Measurements from ENCODE around the gene MARK3.
"Not testable (repeated sequence)": the region's sequence is repeated elsewhere in the genome, so short reads cannot be mapped to it uniquely, and the experiment has no call there.

Gene MARK3

GRCh38 chr14:103504991-103505565, 119.9 kb downstream of the MARK3 start:
- intact Hi-C loops (cut with DNase I): loop anchor here (10.0 kb wide), 1 partner anchor 110 kb away; no protein-coding TSS in a partner anchor
- peak in 2 of 10 donors; percentile 10 to 53 for DNase-seq

- peak in 1 of 10 donors; percentile 0 for DNase-seq
- intact Hi-C loops (cut with DNase I): loop anchor here (10.0 kb wide), 1 partner anchor 113 kb away; no protein-coding TSS in a partner anchor
Measured at GRCh38 chr14:103507751-103508150, 122.5 kb downstream of the MARK3 start.

- DNase-seq: peak in 1 of 10 donors; percentile 24
- intact Hi-C loops (cut with DNase I): loop anchor here (10.0 kb wide), 1 partner anchor 114 kb away; no protein-coding TSS in a partner anchor
Measured at GRCh38 chr14:103508521-103509329, 123.5 kb downstream of the MARK3 start.

- DNase-seq: peak in 3 of 10 donors; percentile 5 to 65 (median 58)
- intact Hi-C loops (cut with DNase I): loop anchor here (10.0 kb wide), 1 partner anchor 115 kb away; no protein-coding TSS in a partner anchor
Measured at GRCh38 chr14:103509864-103510723, 124.9 kb downstream of the MARK3 start.

GRCh38 chr14:103510724-103511693, 125.8 kb downstream of the MARK3 start:
- peak in 5 of 10 donors; percentile 8 to 87 (median 81) for DNase-seq
- intact Hi-C loops (cut with DNase I): no loop called here

DNA sequence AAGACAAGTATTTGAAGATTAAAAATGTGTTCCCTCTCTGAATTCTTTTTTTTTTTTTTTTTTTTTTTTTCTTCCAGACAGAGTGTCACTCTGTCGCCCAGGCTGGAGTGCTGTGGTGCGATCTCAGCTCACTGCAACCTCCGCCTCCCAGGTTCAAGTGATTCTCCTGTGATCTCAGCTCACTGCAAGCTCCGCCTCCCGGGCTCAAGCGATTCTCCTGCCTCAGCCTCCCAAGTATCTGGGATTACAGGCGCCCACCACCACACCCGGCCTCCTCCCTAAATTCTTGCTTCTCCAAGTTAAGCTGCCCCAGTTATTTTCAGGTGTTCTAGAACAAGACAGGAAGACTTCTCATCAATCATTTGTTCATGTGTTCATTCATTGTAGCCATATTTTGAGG, 127.0 kb downstream of the MARK3 start:
- DNase-seq: peak in 2 of 10 donors; percentile 6 to 69
- intact Hi-C loops (cut with DNase I): not testable (repeated sequence)

DNA sequence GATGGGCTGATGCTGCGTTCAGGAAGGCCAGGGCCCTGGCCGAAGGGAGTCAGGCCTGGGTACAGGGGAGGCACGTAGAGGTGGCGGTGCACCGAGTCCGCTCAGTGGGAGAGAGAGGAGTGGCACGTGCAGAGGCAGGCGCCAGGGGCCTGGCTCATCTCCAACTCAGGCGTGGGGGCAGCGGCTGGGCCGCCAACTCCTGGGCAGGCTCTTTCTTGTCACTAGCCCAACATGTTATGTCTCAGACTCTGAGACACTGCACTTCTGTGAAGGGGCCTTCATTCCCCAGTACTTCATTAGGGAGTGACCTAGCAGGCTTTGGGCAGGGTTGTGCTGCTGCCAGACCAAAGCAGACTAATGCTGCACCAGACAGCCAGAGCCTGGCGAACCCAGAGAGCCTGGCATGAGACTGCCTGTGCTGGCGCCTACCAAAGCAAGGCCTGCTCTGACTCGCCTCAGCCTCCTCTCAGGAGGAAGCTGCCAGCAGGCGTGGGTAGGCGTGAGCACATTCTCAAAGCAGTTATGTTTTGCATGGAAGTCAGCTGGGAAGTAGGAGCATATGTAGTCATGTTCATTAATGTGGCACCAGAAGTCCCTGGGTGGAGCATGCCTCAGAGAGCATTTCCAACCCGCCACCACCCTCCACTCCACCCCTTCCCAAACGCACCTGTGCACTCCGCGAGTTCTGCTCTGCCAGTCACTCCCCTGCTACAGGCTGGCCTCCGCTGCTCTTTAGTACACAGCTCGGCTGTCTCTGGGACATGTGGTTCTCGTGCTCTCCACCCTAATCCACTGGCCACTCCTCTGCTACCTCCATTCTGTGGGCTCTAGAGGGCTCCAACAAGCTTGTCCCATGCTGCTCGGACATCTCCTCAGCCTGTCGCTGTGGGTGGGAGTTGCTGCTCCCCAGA, 127.7 kb downstream of the MARK3 start:
- intact Hi-C loops (cut with DNase I): no loop called here
- DNase-seq: peak; percentile 39 to 97 (median 82)

- peak in 2 of 10 donors; percentile 52 to 64 for DNase-seq
- intact Hi-C loops (cut with DNase I): no loop called here
Measured at GRCh38 chr14:103514596-103515421, 129.6 kb downstream of the MARK3 start.

DNA sequence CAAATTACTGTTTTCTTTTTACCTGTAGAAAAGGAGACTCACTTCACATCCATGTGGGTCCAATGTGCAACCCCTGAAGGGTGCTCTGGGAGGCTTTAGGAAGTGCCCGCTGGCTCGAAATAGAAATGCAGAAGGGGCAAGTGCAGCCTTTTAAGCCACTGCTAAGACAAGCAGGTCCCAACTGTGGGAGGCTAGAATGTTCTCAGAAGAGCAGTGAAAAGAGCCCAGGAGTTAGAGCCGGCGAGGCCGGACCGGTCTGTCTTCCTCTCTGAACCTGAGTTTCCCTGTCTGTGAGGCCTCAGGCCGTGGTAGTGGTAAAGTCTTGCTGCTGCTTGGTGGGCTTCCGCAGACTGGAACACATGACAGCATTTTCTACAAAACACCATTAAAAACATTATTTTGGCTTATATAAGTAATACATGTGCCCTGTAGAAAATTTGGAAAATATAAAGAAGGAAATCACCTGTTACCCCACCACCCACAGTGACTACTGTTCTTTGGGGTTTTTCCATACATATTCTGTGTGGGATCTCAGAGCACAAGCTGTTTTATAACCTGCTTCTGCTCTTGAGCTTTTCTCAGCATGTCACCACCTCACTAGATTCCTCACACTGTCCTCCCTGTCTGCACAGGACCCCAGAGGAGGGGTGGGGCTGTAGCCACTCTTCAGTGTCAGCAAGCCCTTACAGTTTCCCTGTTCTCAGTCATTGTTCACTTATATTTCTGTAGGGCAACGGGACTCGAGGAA, 131.4 kb downstream of the MARK3 start:
- intact Hi-C loops (cut with DNase I): no loop called here
- peak in 4 of 10 donors; percentile 8 to 64 (median 40) for DNase-seq

DNA sequence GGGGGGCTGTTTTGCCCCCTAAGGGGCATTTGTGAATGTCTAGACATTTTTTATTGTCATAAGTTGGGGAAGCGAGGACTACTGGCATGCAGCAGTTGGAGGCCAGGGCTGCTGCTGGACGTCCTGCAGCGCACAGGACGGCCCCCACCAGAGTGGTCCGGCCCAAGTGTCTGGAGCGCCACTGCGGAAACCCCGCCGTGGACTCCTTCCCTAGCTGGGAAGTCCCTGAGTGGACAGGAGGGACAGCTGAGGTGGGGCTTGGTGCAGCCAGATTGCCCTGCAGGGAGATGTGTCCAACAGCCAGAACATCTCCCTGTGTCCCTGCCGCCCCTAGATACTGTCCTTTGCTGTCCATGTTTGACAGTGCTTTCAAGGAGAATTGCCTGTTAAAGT, 132.0 kb downstream of the MARK3 start:
- intact Hi-C loops (cut with DNase I): no loop called here
- peak in 5 of 10 donors; percentile 7 to 82 (median 68) for DNase-seq

DNA sequence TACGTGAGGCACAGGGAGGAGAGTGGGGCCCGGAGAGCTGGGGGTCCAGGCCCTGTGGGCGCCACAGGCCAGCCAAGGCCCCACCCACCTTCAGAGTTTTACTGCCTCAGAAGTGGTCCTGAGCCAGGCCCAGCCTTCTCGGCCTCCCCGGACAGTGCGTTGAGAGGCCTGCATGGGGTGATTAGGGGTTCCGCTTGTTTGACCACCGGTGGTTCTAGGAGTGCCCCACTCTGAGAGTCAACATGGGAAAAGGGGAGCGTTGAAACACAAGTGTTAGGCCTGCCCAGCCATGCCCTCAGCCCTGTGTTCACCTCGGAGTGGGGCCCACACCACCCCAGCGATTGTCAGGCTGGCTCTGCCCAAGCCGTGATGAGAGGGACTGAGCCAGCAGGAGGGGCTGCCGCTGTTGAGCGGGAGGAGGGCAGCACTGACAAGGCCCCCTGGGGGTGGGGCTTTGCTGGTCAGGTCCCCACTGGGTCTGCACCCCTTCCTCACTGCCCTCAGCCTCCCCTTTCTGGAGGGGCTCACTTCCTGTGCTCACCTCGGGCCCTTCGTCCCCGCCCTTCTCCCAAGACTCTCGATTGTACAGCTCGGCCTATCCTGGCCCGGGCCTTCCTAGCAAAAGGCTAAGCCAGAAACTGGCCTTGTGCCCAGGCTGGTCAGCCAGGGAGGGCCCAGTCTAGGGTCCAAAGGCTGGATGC, 132.7 kb downstream of the MARK3 start:
- intact Hi-C loops (cut with DNase I): loop anchor here (1.0 kb wide), 1 partner anchor 28 kb away; no protein-coding TSS in a partner anchor
- DNase-seq: peak in 6 of 10 donors; percentile 15 to 83 (median 58)

DNA sequence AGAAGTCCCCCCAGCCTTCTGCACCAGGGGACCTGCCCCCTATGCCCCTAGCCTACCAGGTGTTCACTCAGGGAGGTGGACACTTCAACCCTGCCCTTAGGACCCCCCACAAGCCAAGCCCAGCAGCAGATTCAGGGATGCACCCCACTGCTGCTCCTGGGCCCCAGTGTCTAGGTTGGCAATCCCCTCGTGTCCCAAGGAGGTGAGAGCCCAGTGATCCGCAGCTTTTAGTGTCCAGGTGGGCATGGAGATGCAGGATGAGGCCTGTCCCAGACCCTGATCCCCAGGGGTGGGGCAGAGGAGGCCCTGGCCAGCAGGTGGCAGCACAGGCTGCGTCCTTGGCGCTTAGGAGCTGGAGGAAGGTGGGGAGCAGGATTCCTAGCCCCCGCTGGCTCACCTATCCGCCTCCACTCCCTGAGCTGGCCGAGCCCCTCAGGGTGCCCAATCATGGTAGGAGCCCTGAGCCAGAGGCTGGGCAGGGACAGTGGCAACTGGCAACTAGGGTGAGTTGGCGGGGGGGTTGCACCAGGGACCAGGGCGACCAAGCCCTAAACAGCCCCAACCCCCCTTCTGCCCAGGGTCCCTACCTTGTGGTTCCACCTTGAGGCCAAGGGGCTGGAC, 133.3 kb downstream of the MARK3 start:
- intact Hi-C loops (cut with DNase I): loop anchor here (1.0 kb wide), 1 partner anchor 28 kb away; no protein-coding TSS in a partner anchor
- DNase-seq: peak; percentile 58 to 97 (median 75)

GRCh38 chr14:103519043-103519836, 134.0 kb downstream of the MARK3 start:
- intact Hi-C loops (cut with DNase I): no loop called here
- peak in 4 of 10 donors; percentile 12 to 85 (median 56) for DNase-seq

DNA sequence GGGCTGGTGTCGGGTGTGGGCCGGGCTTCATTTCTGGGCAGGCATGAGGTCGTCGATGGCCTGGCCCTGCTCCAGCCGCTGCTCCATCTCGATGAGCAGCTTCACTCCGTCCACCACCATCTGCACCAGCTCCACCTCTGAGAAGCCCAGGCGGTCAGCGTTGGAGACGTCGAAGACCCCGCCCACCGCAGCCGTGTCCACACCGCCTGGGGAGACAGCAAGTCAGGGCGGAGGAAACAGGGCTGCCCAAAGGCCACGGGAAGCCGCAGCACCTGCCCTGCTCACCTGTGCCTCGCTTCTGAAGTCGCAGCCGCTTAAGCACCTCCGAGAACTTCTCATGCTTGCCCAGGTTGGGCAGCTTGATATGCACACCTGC, 134.6 kb downstream of the MARK3 start:
- intact Hi-C loops (cut with DNase I): no loop called here
- DNase-seq: peak in 6 of 10 donors; percentile 22 to 89 (median 56)

DNA sequence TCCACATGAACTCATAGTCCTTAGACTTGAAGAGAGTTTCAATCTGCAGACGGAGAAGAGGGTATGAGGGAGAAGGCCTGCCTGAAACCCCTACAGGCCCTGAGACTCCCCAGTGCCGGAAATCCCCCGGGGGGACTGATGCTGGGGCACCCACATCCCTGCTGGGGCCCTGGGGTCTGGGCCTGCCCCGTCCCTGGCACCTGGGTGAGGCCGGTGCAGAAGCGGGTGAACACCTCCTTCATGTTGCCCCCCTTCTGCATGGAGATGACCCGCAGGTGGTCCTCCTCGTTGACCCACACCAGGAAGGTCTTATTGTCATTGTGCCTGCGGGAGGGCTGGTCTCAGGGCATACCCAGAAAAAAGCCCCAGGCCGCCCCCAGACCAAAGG, 135.0 kb downstream of the MARK3 start:
- DNase-seq: peak in 2 of 10 donors; percentile 27 to 80
- intact Hi-C loops (cut with DNase I): no loop called here
